Measurements from ENCODE around the gene IAPP. TPM values are rescaled to one million over a fixed set of nuclear protein-coding genes. Genes with fewer than 3 reads are reported as not detected.
"Not testable (repeated sequence)": the region's sequence is repeated elsewhere in the genome, so short reads cannot be mapped to it uniquely, and the experiment has no call there.

The IAPP gene
- total RNA-seq, 1 donor from 2014 or later: not detected

DNA sequence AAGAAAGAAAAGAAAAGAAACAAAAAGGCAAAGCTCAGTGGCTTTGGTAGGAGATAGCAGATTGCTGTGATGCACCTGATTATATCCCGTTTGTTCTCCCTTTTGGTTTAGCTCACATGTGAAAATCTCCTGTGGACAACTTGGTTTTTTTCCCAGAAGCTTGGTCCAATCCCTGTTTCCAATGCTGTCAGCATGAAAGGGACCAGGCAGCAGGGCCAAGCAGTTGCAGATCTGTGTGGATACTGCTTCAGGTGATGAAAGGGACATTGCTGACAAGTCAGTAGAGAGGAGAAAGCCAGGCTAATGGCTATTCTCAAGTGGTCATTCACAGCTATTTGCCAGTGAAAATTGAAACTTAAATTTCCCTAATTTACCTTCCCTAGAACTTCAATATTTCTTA lies 19.2 kb upstream of the IAPP start:
- no peak overlapping the region for H3K27ac Mint-ChIP-seq (ENCODE audit: unreplicated experiment)
- no peak overlapping the region for H3K4me3 Mint-ChIP-seq (ENCODE audit: unreplicated experiment)
- no peak for DNase-seq
- TF ChIP-seq, protein P1, sequence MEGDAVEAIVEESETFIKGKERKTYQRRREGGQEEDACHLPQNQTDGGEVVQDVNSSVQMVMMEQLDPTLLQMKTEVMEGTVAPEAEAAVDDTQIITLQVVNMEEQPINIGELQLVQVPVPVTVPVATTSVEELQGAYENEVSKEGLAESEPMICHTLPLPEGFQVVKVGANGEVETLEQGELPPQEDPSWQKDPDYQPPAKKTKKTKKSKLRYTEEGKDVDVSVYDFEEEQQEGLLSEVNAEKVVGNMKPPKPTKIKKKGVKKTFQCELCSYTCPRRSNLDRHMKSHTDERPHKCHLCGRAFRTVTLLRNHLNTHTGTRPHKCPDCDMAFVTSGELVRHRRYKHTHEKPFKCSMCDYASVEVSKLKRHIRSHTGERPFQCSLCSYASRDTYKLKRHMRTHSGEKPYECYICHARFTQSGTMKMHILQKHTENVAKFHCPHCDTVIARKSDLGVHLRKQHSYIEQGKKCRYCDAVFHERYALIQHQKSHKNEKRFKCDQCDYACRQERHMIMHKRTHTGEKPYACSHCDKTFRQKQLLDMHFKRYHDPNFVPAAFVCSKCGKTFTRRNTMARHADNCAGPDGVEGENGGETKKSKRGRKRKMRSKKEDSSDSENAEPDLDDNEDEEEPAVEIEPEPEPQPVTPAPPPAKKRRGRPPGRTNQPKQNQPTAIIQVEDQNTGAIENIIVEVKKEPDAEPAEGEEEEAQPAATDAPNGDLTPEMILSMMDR (IDR thresholded peaks at IDR 0.05; ENCODE audit: partially characterized antibody, unreplicated experiment): no peak
- H3K4me1 Mint-ChIP-seq (ENCODE audit: low read depth, unreplicated experiment): no peaks in the 10 kb centered on the region
- no peaks in the 10 kb centered on the region for H3K9me3 Mint-ChIP-seq (ENCODE audit: unreplicated experiment)
- no peaks in the 10 kb centered on the region for H3K27me3 Mint-ChIP-seq (ENCODE audit: unreplicated experiment)
- no peaks in the 10 kb centered on the region for H3K36me3 Mint-ChIP-seq (ENCODE audit: unreplicated experiment)

DNA sequence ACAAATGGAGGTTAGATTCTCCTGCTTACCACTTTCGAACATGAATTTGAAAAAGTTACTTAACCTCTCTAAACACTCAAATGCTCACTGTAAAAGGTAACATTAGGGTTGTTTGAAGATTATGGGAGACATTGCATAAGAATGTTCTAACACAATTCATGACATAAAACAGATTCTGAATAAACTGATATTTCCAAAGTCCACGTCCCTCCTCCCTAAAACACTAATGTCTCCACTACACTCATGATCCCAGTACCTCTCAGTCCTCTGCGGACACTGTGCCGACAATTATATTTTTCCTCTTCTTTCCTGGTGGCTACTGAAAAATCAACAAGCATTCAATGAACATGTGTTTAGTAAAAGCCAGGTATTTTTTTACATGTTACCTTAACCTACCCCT lies 18.8 kb upstream of the IAPP start:
- TF ChIP-seq, protein P1 (IDR thresholded peaks at IDR 0.05; ENCODE audit: partially characterized antibody, unreplicated experiment): no peak
- Mint-ChIP-seq H3K4me3 (ENCODE audit: unreplicated experiment) (no peak overlapping the region), H3K27ac (ENCODE audit: unreplicated experiment) (no peak overlapping the region), H3K9me3 (ENCODE audit: unreplicated experiment) (no peaks in the 10 kb centered on the region), H3K27me3 (ENCODE audit: unreplicated experiment) (no peaks in the 10 kb centered on the region), H3K4me1 (ENCODE audit: low read depth, unreplicated experiment) (no peaks in the 10 kb centered on the region), H3K36me3 (ENCODE audit: unreplicated experiment) (no peaks in the 10 kb centered on the region)
- no peak for DNase-seq

DNA sequence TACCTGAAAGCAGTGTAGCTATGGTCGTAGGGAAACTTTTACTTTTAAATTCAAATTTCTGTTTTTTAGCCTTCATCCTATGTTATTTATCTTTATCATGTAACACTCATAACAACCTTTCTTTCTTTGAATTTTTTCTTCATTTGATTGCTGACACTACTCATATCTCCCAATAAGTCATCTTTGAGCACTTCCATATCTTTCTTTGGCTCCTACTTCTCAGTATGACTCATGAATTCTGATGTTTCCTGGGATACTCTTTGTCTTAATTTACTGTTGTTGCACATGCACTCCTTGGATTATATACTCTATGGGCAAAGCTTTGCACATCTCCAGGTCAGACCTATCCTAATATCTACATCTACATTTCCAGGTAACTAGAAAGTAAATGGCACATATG lies 18.1 kb upstream of the IAPP start:
- H3K27ac Mint-ChIP-seq (ENCODE audit: unreplicated experiment): no peak overlapping the region
- TF ChIP-seq, protein P1 (IDR thresholded peaks at IDR 0.05; ENCODE audit: partially characterized antibody, unreplicated experiment): no peak
- no peaks in the 10 kb centered on the region for H3K27me3 Mint-ChIP-seq (ENCODE audit: unreplicated experiment)
- DNase-seq: no peak
- no peak overlapping the region for H3K4me3 Mint-ChIP-seq (ENCODE audit: unreplicated experiment)
- no peaks in the 10 kb centered on the region for H3K9me3 Mint-ChIP-seq (ENCODE audit: unreplicated experiment)
- H3K36me3 Mint-ChIP-seq (ENCODE audit: unreplicated experiment): no peaks in the 10 kb centered on the region
- H3K4me1 Mint-ChIP-seq (ENCODE audit: low read depth, unreplicated experiment): no peaks in the 10 kb centered on the region

DNA sequence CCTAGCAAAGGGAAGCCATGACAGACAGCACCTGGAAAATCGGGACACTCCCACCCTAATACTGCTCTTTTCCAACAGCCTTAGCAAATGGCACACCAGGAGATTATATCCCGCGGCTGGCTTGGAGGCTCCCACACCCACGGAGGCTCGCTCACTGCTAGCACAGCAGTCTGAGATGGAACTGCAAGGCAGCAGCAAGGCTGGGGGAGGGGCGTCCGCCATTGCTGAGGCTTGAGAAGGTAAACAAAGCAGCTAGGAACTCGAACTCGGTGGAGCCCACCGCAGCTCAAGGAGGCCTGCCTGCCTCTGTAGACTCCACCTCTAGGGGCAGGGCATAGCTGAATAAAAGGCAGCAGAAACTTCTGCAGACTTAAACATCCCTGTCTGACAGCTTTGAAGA lies 12.1 kb upstream of the IAPP start:
- not testable (repeated sequence) for H3K27me3 Mint-ChIP-seq (ENCODE audit: unreplicated experiment); H3K36me3 Mint-ChIP-seq (ENCODE audit: unreplicated experiment); H3K4me1 Mint-ChIP-seq (ENCODE audit: low read depth, unreplicated experiment); H3K4me3 Mint-ChIP-seq (ENCODE audit: unreplicated experiment); DNase-seq; H3K9me3 Mint-ChIP-seq (ENCODE audit: unreplicated experiment); H3K27ac Mint-ChIP-seq (ENCODE audit: unreplicated experiment)

DNA sequence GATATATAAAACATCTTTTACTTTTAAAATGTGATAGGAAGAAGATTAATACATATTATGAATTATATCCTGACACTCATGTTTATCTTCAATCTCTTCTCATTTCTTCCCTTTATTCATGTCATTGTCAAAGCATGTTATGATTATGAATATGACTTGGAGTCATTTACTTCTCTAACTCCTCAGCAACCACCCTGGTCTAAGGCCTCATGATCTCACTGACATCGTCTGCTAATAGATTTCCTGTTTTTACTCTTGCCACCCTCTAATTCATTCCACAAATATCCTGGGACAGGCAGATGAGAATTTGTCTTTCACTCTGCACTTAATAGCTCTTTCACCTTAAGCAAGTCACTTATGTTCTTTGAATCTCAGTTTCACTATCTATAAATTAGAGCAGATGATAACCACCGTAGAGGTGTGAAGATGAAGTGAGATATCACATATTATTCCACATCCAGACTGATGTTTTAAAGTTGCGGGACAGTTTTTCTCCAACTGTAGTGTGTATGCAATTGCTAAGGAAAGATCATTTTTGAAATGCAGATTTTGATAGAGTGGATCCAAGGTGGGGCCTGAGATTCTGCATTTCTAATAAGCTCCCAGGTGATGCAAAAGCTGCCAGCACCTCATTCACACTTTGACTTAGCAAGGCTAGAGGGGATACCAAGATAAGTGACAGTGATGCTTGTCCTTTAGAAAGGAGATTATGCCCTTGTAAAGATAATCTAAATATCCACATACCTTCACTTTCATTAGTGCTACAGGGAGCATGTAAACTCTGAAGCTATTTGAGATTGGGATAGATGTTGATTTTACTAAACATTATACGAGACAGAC lies 3.3 kb upstream of the IAPP start:
- no peaks in the 10 kb centered on the region for H3K4me1 Mint-ChIP-seq (ENCODE audit: low read depth, unreplicated experiment)
- no peak overlapping the region for H3K4me3 Mint-ChIP-seq (ENCODE audit: unreplicated experiment)
- no peak overlapping the region for H3K27ac Mint-ChIP-seq (ENCODE audit: unreplicated experiment)
- no peak for DNase-seq
- H3K9me3 Mint-ChIP-seq (ENCODE audit: unreplicated experiment): peaks cover 2% of the 10 kb centered on the region
- TF ChIP-seq, protein P1 (IDR thresholded peaks at IDR 0.05; ENCODE audit: partially characterized antibody, unreplicated experiment): no peak
- no peaks in the 10 kb centered on the region for H3K27me3 Mint-ChIP-seq (ENCODE audit: unreplicated experiment)
- H3K36me3 Mint-ChIP-seq (ENCODE audit: unreplicated experiment): no peaks in the 10 kb centered on the region

Measured in glutamatergic neuron (in vitro differentiated cells).